Parietal lobe (tissue), 2 donors: ENCODE results near the gene ISM2. TPM values are rescaled to one million over a fixed set of nuclear protein-coding genes. Genes with fewer than 3 reads are reported as not detected.

ENCODE experiments used
- small RNA-seq: library from RNA; depleted of rRNA; stranded (forward); fragments of <200 nt; gene quantifications from one replicate; pipeline ENCODE3, GENCODE V24; 2014; ENCODE audit warnings: low replicate concordance
- total RNA-seq: library from RNA; depleted of rRNA; stranded (reverse); fragments of >200 nt; gene quantifications from one replicate; pipeline ENCODE4 v1.2.3, GENCODE V29; 2014

Gene ISM2
- not detected for total RNA-seq

DNA sequence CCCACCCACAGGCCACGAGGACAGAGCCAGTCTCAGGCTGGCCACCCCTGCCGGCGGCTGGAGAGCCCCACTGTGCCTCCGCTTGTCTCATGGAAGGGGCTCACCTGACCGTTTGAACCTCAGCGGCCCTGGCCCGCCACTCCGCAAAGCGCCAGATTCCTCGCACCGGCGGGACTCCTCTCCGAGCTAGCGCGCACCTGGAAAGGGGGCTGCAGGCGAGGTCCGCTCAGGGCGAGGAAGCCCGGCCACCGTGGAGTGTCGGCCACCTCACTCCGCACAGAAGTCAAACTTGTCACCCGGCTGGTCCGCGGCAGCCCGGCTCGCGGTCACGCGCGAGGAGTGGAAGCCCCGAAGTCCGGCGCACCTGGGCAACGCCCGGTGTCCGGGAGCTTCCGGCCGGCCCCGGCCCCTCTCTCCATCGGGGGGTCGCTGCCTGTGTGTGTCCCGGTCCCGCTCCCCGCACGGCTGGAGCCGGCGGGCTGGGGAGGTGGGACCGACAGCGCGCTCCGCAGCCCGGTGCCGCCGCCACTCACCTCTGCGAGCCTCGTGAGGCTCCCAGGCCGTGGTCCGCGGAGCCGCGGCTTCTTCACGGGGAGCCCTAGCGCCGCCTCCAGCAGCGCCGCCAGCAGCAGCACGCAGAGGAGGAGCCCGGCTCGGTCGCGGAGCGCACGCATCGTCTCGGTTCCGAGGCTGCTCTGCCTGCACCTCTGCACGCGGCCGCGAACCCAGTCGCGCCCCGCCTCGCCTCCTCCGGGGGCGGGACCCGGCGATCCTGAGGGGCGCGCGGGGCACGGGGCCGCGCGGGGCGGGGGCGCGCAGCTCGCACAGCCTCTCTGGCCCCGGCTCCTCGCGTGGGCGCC, at the start of gene ISM2:
TSS of gene ISM2 (minus strand) at position 697 of the 860 bp plus-strand sequence. CDS start at position 674, 23 bp downstream.

DNA sequence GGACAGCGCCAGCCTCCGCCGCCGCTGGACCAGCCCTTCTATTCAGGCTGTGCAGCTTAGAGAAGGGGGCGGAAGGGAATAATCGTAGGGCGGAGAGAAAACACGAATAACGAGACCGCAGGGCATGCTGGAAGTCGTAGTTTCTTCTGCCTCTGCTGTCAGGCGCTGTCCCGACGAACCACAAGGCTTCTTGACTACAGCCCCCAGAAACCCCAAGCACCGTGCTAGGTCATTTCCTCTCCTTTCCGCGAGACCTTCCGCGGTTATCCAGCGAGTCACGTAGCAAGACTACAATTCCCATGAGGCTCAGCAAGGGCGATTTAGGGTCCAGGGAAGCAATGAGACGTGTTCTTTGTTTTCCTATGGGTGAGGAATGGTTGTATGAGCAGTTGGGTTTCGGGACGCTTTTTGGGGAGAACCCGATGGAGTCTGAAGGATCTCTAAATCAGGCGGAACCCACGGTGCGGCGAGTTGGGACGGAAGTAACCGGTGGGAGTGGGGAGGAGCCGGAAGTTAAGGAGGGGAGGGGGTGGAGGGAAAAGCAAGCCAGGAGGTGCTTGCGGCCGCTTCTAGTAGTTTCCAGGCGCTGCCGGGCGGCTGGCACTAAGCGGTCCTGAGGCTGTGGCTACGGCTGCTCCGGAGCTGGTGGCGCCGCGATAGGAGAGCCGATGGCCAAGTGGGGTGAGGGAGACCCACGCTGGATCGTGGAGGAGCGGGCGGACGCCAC, 40.9 kb downstream of the ISM2 start, which contains the start of the genes AHSA1 and VIPAS39:
TSS of gene AHSA1 (plus strand) at position 572 of the 727 bp plus-strand sequence. CDS start at position 669, 97 bp downstream.
TSS of gene VIPAS39 (minus strand) at position 80 of the 727 bp plus-strand sequence. CDS start 3,499 bp downstream, outside the sequence.

Small RNA genes within 50 kb of the gene (small RNA-seq; reads per million reads assigned to genes)
- gene RF00404 (not detected), gene RN7SL587P (not detected)

Other genes with a start within 250 kb of the ISM2 start
- gene NGB, start 227.6 kb downstream of the ISM2 start, total RNA-seq, result 4.7 TPM
- gene POMT2, start 177.9 kb downstream of the ISM2 start, total RNA-seq, result 25.4 TPM
- 7.8 TPM for gene GSTZ1, start 177.8 kb downstream of the ISM2 start, total RNA-seq
- gene TMED8, start 121.7 kb downstream of the ISM2 start, total RNA-seq, result 25.7 TPM
- 10.0 TPM for gene SAMD15, start 121.4 kb downstream of the ISM2 start, total RNA-seq
- gene NOXRED1, start 75.3 kb downstream of the ISM2 start, total RNA-seq, result 0.94 TPM
- gene VIPAS39, start 41.2 kb downstream of the ISM2 start, total RNA-seq, result 35.1 TPM
- 84.2 TPM for gene AHSA1, start 40.7 kb downstream of the ISM2 start, total RNA-seq
- 31.6 TPM for gene SPTLC2, start 117.8 kb upstream of the ISM2 start, total RNA-seq
- 14.1 TPM for gene ALKBH1, start 209.2 kb upstream of the ISM2 start, total RNA-seq
- gene SLIRP, start 209.3 kb upstream of the ISM2 start, total RNA-seq, result 53.8 TPM